Activated naive CD4-positive, alpha-beta T cell treated with anti-CD3 and anti-CD28 coated beads for 36 hours (primary cell): ENCODE data around the gene IQGAP2. TPM values are rescaled to one million over a fixed set of nuclear protein-coding genes. Genes with fewer than 3 reads are reported as not detected.

Experiments
- CTCF ChIA-PET: fragments of 350-600 bp; sonication (Branson Sonifier 250); formaldehyde crosslinking; loops from one replicate; lab custom pipeline; 2021; ENCODE audit warnings: antibody characterized with exemption; lab: Charles Lee
- DNase-seq: peaks from one replicate; pipeline ENCODE4 v3.0.0-alpha.2; 2020
- H3K27ac Mint-ChIP-seq: one replicate; pipeline ENCODE4 v1.8.0; 2021; ENCODE audit warnings: mild to moderate bottlenecking, mixed read lengths
- H3K27me3 Mint-ChIP-seq: one replicate; pipeline ENCODE4 v1.8.0; 2021; ENCODE audit warnings: low read depth, mixed read lengths
- H3K36me3 Mint-ChIP-seq: one replicate; pipeline ENCODE4 v1.8.0; 2021; ENCODE audit warnings: low read depth, mixed read lengths
- H3K4me1 Mint-ChIP-seq: one replicate; pipeline ENCODE4 v1.8.0; 2021; ENCODE audit warnings: low read depth, mixed read lengths
- H3K4me3 Mint-ChIP-seq: one replicate; pipeline ENCODE4 v1.8.0; 2021; ENCODE audit warnings: mild to moderate bottlenecking, moderate library complexity, mixed read lengths
- H3K9me3 Mint-ChIP-seq: one replicate; pipeline ENCODE4 v1.8.0; 2021; ENCODE audit warnings: mixed read lengths
- intact Hi-C: fragments of 100-400 bp; cut with micrococcal nuclease; formaldehyde crosslinking; loops from one replicate; pipeline ENCODE4 v1.15.1; 2023
- total RNA-seq, 2 experiments: library from RNA; stranded (reverse); gene quantifications; one replicate each; pipeline ENCODE4 v1.2.3, GENCODE V29; 2021

The IQGAP2 gene
- total RNA-seq, 2 experiments from 2014 or later: 54.6 to 55.9 TPM

- Mint-ChIP-seq H3K9me3 (no peaks in the 10 kb centered on the region), H3K27ac (no peak overlapping the region), H3K4me3 (no peak overlapping the region), H3K4me1 (peaks cover 47% of the 10 kb centered on the region), H3K27me3 (no peaks in the 10 kb centered on the region), H3K36me3 (no peaks in the 10 kb centered on the region)
- intact Hi-C loops: no loop called here
- CTCF ChIA-PET: interaction anchor here (1.4 to 1.6 kb wide), 3 partner anchors 9 to 159 kb away, joined by 3 to 4 read pairs (median 4); partner anchors contain the start of gene IQGAP2
- DNase-seq: no peak
Measured at GRCh38 chr5:76388236-76388635, 14.8 kb upstream of the IQGAP2 start.

GRCh38 chr5:76388791-76389512 lies 14.1 kb upstream of the IQGAP2 start:
- Mint-ChIP-seq H3K4me1 (peaks cover 48% of the 10 kb centered on the region), H3K27ac (no peak overlapping the region), H3K9me3 (no peaks in the 10 kb centered on the region), H3K27me3 (no peaks in the 10 kb centered on the region), H3K4me3 (no peak overlapping the region), H3K36me3 (no peaks in the 10 kb centered on the region)
- no peak for DNase-seq
- CTCF ChIA-PET: interaction anchor here (1.0 to 1.6 kb wide), 4 partner anchors 9 to 159 kb away, joined by 3 to 4 read pairs (median 4); partner anchors contain the start of gene IQGAP2
- intact Hi-C loops: no loop called here

GRCh38 chr5:76389513-76390154 lies 13.5 kb upstream of the IQGAP2 start:
- H3K9me3 Mint-ChIP-seq: no peaks in the 10 kb centered on the region
- no peak for DNase-seq
- H3K4me1 Mint-ChIP-seq: peaks cover 49% of the 10 kb centered on the region
- intact Hi-C loops: no loop called here
- CTCF ChIA-PET: interaction anchor here (0.6 to 1.5 kb wide), 5 partner anchors 8 to 709 kb away, joined by 3 to 6 read pairs (median 3); no protein-coding TSS in a partner anchor
- H3K36me3 Mint-ChIP-seq: no peaks in the 10 kb centered on the region
- H3K27me3 Mint-ChIP-seq: no peaks in the 10 kb centered on the region
- no peak overlapping the region for H3K4me3 Mint-ChIP-seq
- no peak overlapping the region for H3K27ac Mint-ChIP-seq

DNA sequence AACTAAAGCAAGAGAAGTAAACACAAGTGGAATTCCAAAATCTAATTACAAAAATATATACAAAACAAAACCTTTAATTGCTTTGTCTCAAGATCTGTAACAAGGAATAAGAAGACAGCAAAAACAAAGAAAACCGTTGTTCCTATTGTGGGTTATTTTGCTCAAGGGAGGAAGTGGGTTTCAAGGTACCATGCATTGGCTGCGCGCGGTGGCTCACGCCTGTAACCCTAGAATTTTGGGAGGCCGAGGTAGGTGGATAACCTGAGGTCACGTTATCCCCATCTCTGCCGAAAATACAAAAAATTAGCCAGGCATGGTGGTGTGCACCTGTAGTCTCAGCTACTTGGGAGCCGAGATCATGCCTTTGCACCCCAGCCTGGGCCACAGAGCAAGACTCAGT lies 12.1 kb upstream of the IQGAP2 start:
- CTCF ChIA-PET: interaction anchor here (0.7 to 1.2 kb wide), 2 partner anchors 71 to 192 kb away, joined by 3 read pairs; no protein-coding TSS in a partner anchor
- Mint-ChIP-seq H3K9me3 (no peaks in the 10 kb centered on the region), H3K36me3 (no peaks in the 10 kb centered on the region), H3K4me1 (peaks cover 44% of the 10 kb centered on the region), H3K27me3 (no peaks in the 10 kb centered on the region), H3K4me3 (peak overlapping the region; percentile 18), H3K27ac (no peak overlapping the region)
- DNase-seq: peak; percentile 27
- intact Hi-C loops: no loop called here

GRCh38 chr5:76393035-76393680 lies 9.9 kb upstream of the IQGAP2 start:
- H3K27me3 Mint-ChIP-seq: no peaks in the 10 kb centered on the region
- H3K4me3 Mint-ChIP-seq: no peak overlapping the region
- CTCF ChIA-PET: interaction anchor here (1.6 to 2.2 kb wide), 2 partner anchors 9 to 10 kb away, joined by 6 to 7 read pairs; partner anchors contain the start of gene IQGAP2
- H3K27ac Mint-ChIP-seq: no peak overlapping the region
- H3K9me3 Mint-ChIP-seq: no peaks in the 10 kb centered on the region
- DNase-seq: peak; percentile 48
- no peaks in the 10 kb centered on the region for H3K36me3 Mint-ChIP-seq
- peaks cover 44% of the 10 kb centered on the region for H3K4me1 Mint-ChIP-seq
- intact Hi-C loops: loop anchor here (1.0 kb wide), 1 partner anchor 8 kb away; no protein-coding TSS in a partner anchor

DNA sequence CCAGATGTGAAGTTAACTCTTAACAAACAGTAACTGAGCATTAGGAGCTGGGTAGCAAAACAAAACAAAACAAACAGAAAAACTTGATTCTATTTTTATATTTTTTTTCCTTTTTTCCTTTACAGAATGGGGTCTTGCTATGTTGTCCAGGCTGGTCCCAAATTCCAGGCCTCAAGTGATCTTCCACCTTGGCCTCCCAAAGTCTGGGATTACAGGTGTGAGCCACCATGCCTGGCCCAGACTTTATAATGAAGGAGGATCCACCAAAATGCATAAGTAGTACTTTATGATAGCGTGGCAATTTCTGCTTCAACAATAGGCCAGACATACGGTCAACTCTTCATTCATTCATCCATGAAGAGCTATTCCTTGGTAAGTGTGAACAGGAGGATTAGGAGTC lies 5.9 kb upstream of the IQGAP2 start:
- Mint-ChIP-seq H3K4me3 (no peak overlapping the region), H3K27ac (no peak overlapping the region), H3K9me3 (no peaks in the 10 kb centered on the region), H3K27me3 (no peaks in the 10 kb centered on the region), H3K36me3 (no peaks in the 10 kb centered on the region), H3K4me1 (peaks cover 31% of the 10 kb centered on the region)
- DNase-seq: no peak
- CTCF ChIA-PET: interaction anchor here (0.6 kb wide), 1 partner anchor 221 kb away, joined by 3 read pairs; no protein-coding TSS in a partner anchor
- intact Hi-C loops: no loop called here

DNA sequence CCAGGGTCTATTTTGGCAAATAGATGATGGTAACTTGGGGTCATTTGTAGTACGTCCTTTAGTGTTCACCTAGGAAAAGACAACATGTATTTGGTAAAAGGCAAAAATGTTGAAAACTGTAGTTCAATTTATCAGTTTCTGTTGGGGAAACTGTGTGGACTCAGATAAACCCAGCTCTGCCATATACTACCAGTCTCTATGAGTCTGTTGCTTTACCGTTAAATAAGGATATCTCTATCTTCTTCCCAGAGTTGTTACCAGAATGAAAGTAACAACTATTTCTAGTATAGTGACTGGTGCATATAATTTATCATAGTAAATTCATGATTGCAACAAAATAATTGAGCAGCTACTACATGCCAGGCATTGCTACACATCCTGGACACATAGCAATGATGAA lies 3.8 kb upstream of the IQGAP2 start:
- H3K4me1 Mint-ChIP-seq: peaks cover 16% of the 10 kb centered on the region
- H3K27ac Mint-ChIP-seq: no peak overlapping the region
- intact Hi-C loops: no loop called here
- no peaks in the 10 kb centered on the region for H3K9me3 Mint-ChIP-seq
- CTCF ChIA-PET: interaction anchor here (1.0 kb wide), 1 partner anchor 148 kb away, joined by 3 read pairs; no protein-coding TSS in a partner anchor
- no peak overlapping the region for H3K4me3 Mint-ChIP-seq
- peaks cover 2% of the 10 kb centered on the region for H3K36me3 Mint-ChIP-seq
- no peak for DNase-seq
- H3K27me3 Mint-ChIP-seq: no peaks in the 10 kb centered on the region

DNA sequence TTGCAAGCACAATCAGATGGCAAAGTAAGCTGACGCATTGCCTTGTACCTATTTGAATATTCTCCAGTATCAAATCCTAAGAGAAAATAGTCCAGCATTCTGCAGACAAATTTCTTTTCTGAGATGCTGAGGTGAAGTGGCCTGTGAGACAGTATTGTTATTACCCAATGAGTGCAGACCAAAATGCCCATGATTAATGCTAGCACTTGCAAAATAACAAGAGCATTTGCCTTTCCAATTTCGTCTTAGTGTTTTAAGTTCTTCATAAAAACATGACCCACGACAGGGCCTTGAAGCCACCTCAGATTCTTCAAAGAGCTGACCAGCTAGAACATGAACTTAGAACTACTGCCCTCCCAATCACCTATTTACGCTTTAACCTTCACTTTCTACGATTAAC lies 2.6 kb upstream of the IQGAP2 start:
- H3K36me3 Mint-ChIP-seq: peaks cover 4% of the 10 kb centered on the region
- H3K4me1 Mint-ChIP-seq: peaks cover 20% of the 10 kb centered on the region
- CTCF ChIA-PET: interaction anchor here (0.6 kb wide), 1 partner anchor 21 kb away, joined by 3 read pairs; no protein-coding TSS in a partner anchor
- no peak overlapping the region for H3K4me3 Mint-ChIP-seq
- intact Hi-C loops: loop anchor here (5.0 to 10.0 kb wide), 5 partner anchors 292 to 1346 kb away; partner anchors contain the start of genes GCNT4 and POC5
- H3K27me3 Mint-ChIP-seq: no peaks in the 10 kb centered on the region
- no peak overlapping the region for H3K27ac Mint-ChIP-seq
- no peak for DNase-seq
- H3K9me3 Mint-ChIP-seq: no peaks in the 10 kb centered on the region

GRCh38 chr5:76401801-76402250 lies 1.3 kb upstream of the IQGAP2 start:
- H3K27ac Mint-ChIP-seq: peak overlapping the region; percentile 92
- intact Hi-C loops: loop anchor here (1.0 to 10.0 kb wide), 9 partner anchors 9 to 1347 kb away; partner anchors contain the start of genes GCNT4 and POC5
- peak; percentile 40 for DNase-seq
- H3K9me3 Mint-ChIP-seq: no peaks in the 10 kb centered on the region
- peak overlapping the region; percentile 95 for H3K4me3 Mint-ChIP-seq
- H3K36me3 Mint-ChIP-seq: peaks cover 4% of the 10 kb centered on the region
- H3K4me1 Mint-ChIP-seq: peaks cover 34% of the 10 kb centered on the region
- H3K27me3 Mint-ChIP-seq: no peaks in the 10 kb centered on the region
- CTCF ChIA-PET: interaction anchor here (0.5 to 6.6 kb wide), 11 partner anchors 8 to 181 kb away, joined by 3 to 93 read pairs (median 5); no protein-coding TSS in a partner anchor

DNA sequence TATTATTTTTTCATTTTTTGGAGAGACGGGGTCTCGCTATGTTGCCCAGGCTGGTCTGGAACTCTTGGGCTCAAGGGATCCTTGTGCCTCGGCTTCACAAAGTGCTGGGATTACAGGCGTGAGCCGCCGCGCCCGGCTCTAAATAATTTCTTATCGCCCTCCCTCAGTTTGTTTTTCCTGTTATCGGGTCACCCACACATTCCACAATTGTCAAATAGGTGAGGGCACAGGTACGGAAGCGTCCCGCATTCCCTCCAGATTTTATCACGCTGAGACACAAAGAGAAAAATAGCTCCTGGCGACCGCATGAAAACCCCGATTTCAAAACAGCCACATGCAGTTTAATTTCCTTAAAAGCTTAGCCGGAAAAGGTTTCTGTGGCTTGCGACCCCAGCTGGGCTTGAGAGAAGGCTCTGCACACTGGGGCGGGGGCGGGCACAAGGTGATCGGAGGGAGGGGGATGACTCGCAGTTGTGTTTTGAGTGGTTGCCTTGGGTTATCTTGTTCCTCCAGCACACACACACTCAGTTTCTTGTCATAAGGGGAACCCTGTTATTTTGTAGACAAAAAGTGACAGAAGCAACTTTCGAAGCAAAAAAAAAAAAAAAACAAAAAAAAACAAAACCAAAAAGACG lies 717 bp upstream of the IQGAP2 start:
- Mint-ChIP-seq H3K27me3 (no peaks in the 10 kb centered on the region), H3K4me1 (peaks cover 39% of the 10 kb centered on the region), H3K4me3 (peak overlapping the region; percentile 95), H3K9me3 (peaks cover 1% of the 10 kb centered on the region), H3K36me3 (peaks cover 4% of the 10 kb centered on the region), H3K27ac (peak overlapping the region; percentile 92)
- peak; percentile 91 for DNase-seq
- intact Hi-C loops: loop anchor here (1.0 to 10.0 kb wide), 8 partner anchors 64 to 1348 kb away; partner anchors contain the start of genes GCNT4 and POC5
- CTCF ChIA-PET: interaction anchor here (0.5 to 6.6 kb wide), 14 partner anchors 8 to 180 kb away, joined by 3 to 93 read pairs (median 5); no protein-coding TSS in a partner anchor

DNA sequence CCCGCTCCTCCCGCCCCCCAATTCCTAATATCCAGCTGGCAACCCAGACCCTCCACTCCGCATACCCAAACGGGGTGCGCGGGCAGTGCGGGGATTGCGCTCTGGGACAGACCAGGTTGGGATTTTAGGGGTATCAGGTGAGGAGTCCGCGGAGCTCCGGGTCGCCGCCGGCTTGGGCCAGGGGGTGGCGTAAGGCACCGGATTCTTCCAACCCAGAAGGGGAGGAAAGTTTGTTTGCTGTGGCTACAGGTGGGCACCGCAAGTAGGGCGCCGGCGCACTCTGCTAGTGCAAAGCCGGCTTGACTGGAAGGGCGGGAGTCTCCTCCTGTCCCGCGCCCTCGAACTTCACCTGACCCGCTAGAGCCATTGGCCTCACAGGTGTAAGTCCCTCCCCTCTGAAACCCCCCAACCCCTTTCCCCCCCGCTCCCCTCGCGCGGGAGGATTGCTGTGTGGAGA lies 709 bp downstream of the IQGAP2 start:
- intact Hi-C loops: loop anchor here (1.0 to 10.0 kb wide), 15 partner anchors 35 to 1349 kb away; partner anchors contain the start of genes GCNT4 and POC5
- peak overlapping the region; percentile 82 for H3K27ac Mint-ChIP-seq
- H3K4me3 Mint-ChIP-seq: peak overlapping the region; percentile 95
- H3K36me3 Mint-ChIP-seq: peaks cover 10% of the 10 kb centered on the region
- peaks cover 48% of the 10 kb centered on the region for H3K4me1 Mint-ChIP-seq
- H3K27me3 Mint-ChIP-seq: no peaks in the 10 kb centered on the region
- CTCF ChIA-PET: interaction anchor here (0.9 to 6.6 kb wide), 12 partner anchors 10 to 179 kb away, joined by 3 to 93 read pairs (median 5); no protein-coding TSS in a partner anchor
- DNase-seq: peak; percentile 78
- peaks cover 1% of the 10 kb centered on the region for H3K9me3 Mint-ChIP-seq
